SW480 (cell line): Measurements from ENCODE around the gene CCDC12.
A peak's percentile ranks its signal among the peaks of the same experiment; 100 is the strongest.

Experiments used
- DNase-seq: peaks from one replicate; pipeline ENCODE4 v3.0.0-alpha.2; 2016; ENCODE audit warnings: low spot score

CCDC12 gene

GRCh38 chr3:46976326-46977190, at the start of gene CCDC12:
Gene CCDC12, minus strand, starts transcription at chr3:46976745. Its CDS starts 13 bp downstream, at chr3:46976732.
- DNase-seq: peak; percentile 99

GRCh38 chr3:47024932-47025331, 48.4 kb upstream of the CCDC12 start:
- no peak for DNase-seq

GRCh38 chr3:47022641-47023071, 46.1 kb upstream of the CCDC12 start:
- DNase-seq: no peak

- DNase-seq: no peak
Measured at GRCh38 chr3:47020311-47020710, 43.8 kb upstream of the CCDC12 start.

GRCh38 chr3:47019201-47019600, 42.7 kb upstream of the CCDC12 start:
- no peak for DNase-seq

GRCh38 chr3:47018269-47018611, 41.7 kb upstream of the CCDC12 start:
- no peak for DNase-seq

- DNase-seq: peak; percentile 39
Measured at GRCh38 chr3:47017504-47018268, 41.1 kb upstream of the CCDC12 start.

- no peak for DNase-seq
Measured at GRCh38 chr3:47016934-47017435, 40.4 kb upstream of the CCDC12 start.

- no peak for DNase-seq
Measured at GRCh38 chr3:47016086-47016933, 39.8 kb upstream of the CCDC12 start.

- DNase-seq: no peak
Measured at GRCh38 chr3:47015151-47015550, 38.6 kb upstream of the CCDC12 start.

GRCh38 chr3:47014036-47014435, 37.5 kb upstream of the CCDC12 start:
- DNase-seq: no peak

- no peak for DNase-seq
Measured at GRCh38 chr3:47013231-47013630, 36.7 kb upstream of the CCDC12 start.

- DNase-seq: no peak
Measured at GRCh38 chr3:47012342-47013230, 36.0 kb upstream of the CCDC12 start.

- no peak for DNase-seq
Measured at GRCh38 chr3:47011371-47011770, 34.8 kb upstream of the CCDC12 start.

GRCh38 chr3:47010910-47011309, 34.4 kb upstream of the CCDC12 start:
- DNase-seq: no peak

- no peak for DNase-seq
Measured at GRCh38 chr3:47010111-47010712, 33.7 kb upstream of the CCDC12 start.

GRCh38 chr3:47009225-47010110, 32.9 kb upstream of the CCDC12 start:
- DNase-seq: no peak

- DNase-seq: no peak
Measured at GRCh38 chr3:47008851-47009224, 32.3 kb upstream of the CCDC12 start.

- DNase-seq: no peak
Measured at GRCh38 chr3:47008234-47008796, 31.8 kb upstream of the CCDC12 start.
